H9 (cell line): ENCODE measurements around the gene MYBPHL. TPM values are rescaled to one million over a fixed set of nuclear protein-coding genes. Genes with fewer than 3 reads are reported as not detected.

Experiments used
- DNase-seq: peaks from one replicate; pipeline ENCODE4 v3.0.0-alpha.2; 2017
- H2AFZ ChIP-seq: one replicate; pipeline ENCODE4 v1.6.1; 2013; ENCODE audit warnings: mild to moderate bottlenecking, low read length, control low read depth, moderate library complexity
- H2AK5ac ChIP-seq: 2 replicates; pipeline ENCODE4 v1.6.1; 2013; ENCODE audit warnings: low read length, control low read depth, mixed read lengths; ENCODE audit not compliant: insufficient read length
- H2BK120ac ChIP-seq: one replicate; pipeline ENCODE4 v1.6.1; 2013; ENCODE audit warnings: low read depth, mild to moderate bottlenecking, low read length, control low read depth, inconsistent platforms; ENCODE audit not compliant: poor library complexity, severe bottlenecking
- H2BK12ac ChIP-seq: 2 replicates; pipeline ENCODE4 v1.6.1; 2013; ENCODE audit warnings: low read length, control low read depth, mixed read lengths, low read depth; ENCODE audit not compliant: insufficient read length
- H2BK15ac ChIP-seq: 2 replicates; pipeline ENCODE4 v1.6.1; 2013; ENCODE audit warnings: low read depth, low read length, control low read depth
- H2BK20ac ChIP-seq: one replicate; pipeline ENCODE4 v1.6.1; 2013; ENCODE audit warnings: low read depth, mild to moderate bottlenecking, low read length, control low read depth, inconsistent platforms; ENCODE audit not compliant: poor library complexity, severe bottlenecking
- H2BK5ac ChIP-seq: 2 replicates; pipeline ENCODE4 v1.6.1; 2013; ENCODE audit warnings: low read length, control low read depth, mixed read lengths; ENCODE audit not compliant: insufficient read length
- H3K14ac ChIP-seq: 2 replicates; pipeline ENCODE4 v1.6.1; 2013; ENCODE audit warnings: low read length, control low read depth; ENCODE audit not compliant: insufficient read depth
- H3K18ac ChIP-seq: 2 replicates; pipeline ENCODE4 v1.6.1; 2013; ENCODE audit warnings: low read depth, mild to moderate bottlenecking, mixed read lengths, low read length, control low read depth; ENCODE audit not compliant: insufficient read length
- H3K23ac ChIP-seq: 2 replicates; pipeline ENCODE4 v1.6.1; 2013; ENCODE audit warnings: low read length, control low read depth, mixed read lengths, low read depth; ENCODE audit not compliant: insufficient read length
- H3K23me2 ChIP-seq: 2 replicates; pipeline ENCODE4 v1.6.1; 2013; ENCODE audit warnings: low read depth, mild to moderate bottlenecking, mixed read lengths, low read length, control low read depth; ENCODE audit not compliant: insufficient read length, poor library complexity, severe bottlenecking
- H3K27ac ChIP-seq: 2 replicates; pipeline ENCODE4 v1.5.1; 2013; ENCODE audit warnings: low read length, control low read depth, mixed read lengths, low read depth; ENCODE audit not compliant: insufficient read length
- H3K27me3 ChIP-seq: 2 replicates; pipeline ENCODE4 v1.6.1; 2013; ENCODE audit warnings: low read length, control low read depth, inconsistent platforms; ENCODE audit not compliant: insufficient read depth
- H3K4ac ChIP-seq: 2 replicates; pipeline ENCODE4 v1.6.1; 2013; ENCODE audit warnings: low read depth, mild to moderate bottlenecking, control low read depth, inconsistent platforms, low read length, moderate library complexity
- H3K4me1 ChIP-seq: 2 replicates; pipeline ENCODE4 v1.6.1; 2013; ENCODE audit warnings: low read length, control low read depth, inconsistent platforms; ENCODE audit not compliant: insufficient read depth
- H3K4me2 ChIP-seq: 2 replicates; pipeline ENCODE4 v1.6.1; 2013; ENCODE audit warnings: low read length, control low read depth, mixed read lengths; ENCODE audit not compliant: insufficient read length, insufficient read depth
- H3K56ac ChIP-seq: 2 replicates; pipeline ENCODE4 v1.6.1; 2013; ENCODE audit warnings: low read depth, mild to moderate bottlenecking, mixed read lengths, low read length, control low read depth; ENCODE audit not compliant: insufficient read length
- H3K79me1 ChIP-seq: 2 replicates; pipeline ENCODE4 v1.6.1; 2013; ENCODE audit warnings: low read depth, mild to moderate bottlenecking, moderate library complexity, low read length, control low read depth, inconsistent platforms; ENCODE audit not compliant: insufficient read depth, poor library complexity, severe bottlenecking
- H3K79me2 ChIP-seq: 2 replicates; pipeline ENCODE4 v1.6.1; 2013; ENCODE audit warnings: low read length, control low read depth, inconsistent platforms; ENCODE audit not compliant: insufficient read depth
- H3K9ac ChIP-seq: 2 replicates; pipeline ENCODE4 v1.6.1; 2013; ENCODE audit warnings: low read length, control low read depth, mixed read lengths; ENCODE audit not compliant: insufficient read length; ENCODE audit errors: extremely low read depth
- H3K9me3 ChIP-seq: one replicate; pipeline ENCODE4 v1.6.1; 2013; ENCODE audit warnings: low read depth, low read length, inconsistent platforms; ENCODE audit not compliant: control insufficient read depth
- H3T11ph ChIP-seq: one replicate; pipeline ENCODE4 v1.6.1; 2013; ENCODE audit warnings: mild to moderate bottlenecking, low read length, control low read depth, inconsistent platforms
- H4K20me1 ChIP-seq: one replicate; pipeline ENCODE4 v1.6.1; 2013; ENCODE audit not compliant: control insufficient read depth, insufficient read length, insufficient read depth
- H4K5ac ChIP-seq: 2 replicates; pipeline ENCODE4 v1.6.1; 2013; ENCODE audit warnings: low read depth, mild to moderate bottlenecking, mixed read lengths, low read length, control low read depth; ENCODE audit not compliant: insufficient read length
- H4K8ac ChIP-seq: replicated peaks from 2 replicates; pipeline ENCODE4 v1.6.1; 2013; ENCODE audit warnings: low read length, control low read depth, mixed read lengths, low read depth; ENCODE audit not compliant: insufficient read length
- H4K91ac ChIP-seq: 2 replicates; pipeline ENCODE4 v1.6.1; 2013; ENCODE audit warnings: low read depth, mild to moderate bottlenecking, moderate library complexity, mixed read lengths, low read length, control low read depth; ENCODE audit not compliant: insufficient read length
- H3K27ac Mint-ChIP-seq, 3 experiments: 2 replicates in 2 of 3; 3 replicates in 1 of 3; pipeline ENCODE4 v1.8.0; 2020 to 2021; ENCODE audit warnings: mixed read lengths in 3 of 3, mild to moderate bottlenecking in 1 of 3, moderate library complexity in 1 of 3
- H3K27me3 Mint-ChIP-seq: 2 replicates; pipeline ENCODE4 v1.8.0; 2021; ENCODE audit warnings: low read depth, mild to moderate bottlenecking, moderate library complexity, mixed read lengths
- H3K36me3 Mint-ChIP-seq, 3 experiments: 2 replicates in 2 of 3; 3 replicates in 1 of 3; pipeline ENCODE4 v1.8.0; 2020 to 2021; ENCODE audit warnings: low read depth in 3 of 3, mixed read lengths in 3 of 3; ENCODE audit not compliant: insufficient read depth in 1 of 3
- H3K4me1 Mint-ChIP-seq, 2 experiments: 2 replicates each; pipeline ENCODE4 v1.8.0; 2020; ENCODE audit warnings: mixed read lengths in 2 of 2
- H3K4me3 Mint-ChIP-seq, 2 experiments: 2 replicates in 1 of 2; 3 replicates in 1 of 2; pipeline ENCODE4 v1.8.0; 2020 to 2021; ENCODE audit warnings: mild to moderate bottlenecking in 2 of 2, mixed read lengths in 2 of 2, moderate library complexity in 1 of 2
- H3K9me3 Mint-ChIP-seq, 2 experiments: 2 replicates in 1 of 2; 3 replicates in 1 of 2; pipeline ENCODE4 v1.8.0; 2020; ENCODE audit warnings: mild to moderate bottlenecking in 2 of 2, mixed read lengths in 2 of 2, moderate library complexity in 1 of 2
- WGBS: extraction: QIAGEN DNeasy Blood & Tissue Kit; methylation state at CpG from one replicate; pipeline ENCODE4 v1.1.7; 2013; ENCODE audit warnings: missing lambda C conversion rate, low lambda C conversion rate, mixed read lengths; ENCODE audit not compliant: insufficient read length; ENCODE audit errors: extremely low coverage; 5-methylcytosine and 5-hydroxymethylcytosine counted together
- total RNA-seq: library from RNA; stranded (reverse); gene quantifications from 2 replicates; pipeline ENCODE4 v1.2.1, GENCODE V29; 2021
- TF ChIP-seq, protein P1 (sequence below): fragments of 200-600 bp; sonication (generic); conservative IDR thresholded peaks from 3 replicates; pipeline ENCODE4 v1.8.0; 2021; ENCODE audit warnings: antibody characterized with exemption, mild to moderate bottlenecking

The MYBPHL gene
- total RNA-seq, 1 experiment from 2014 or later, result 0.59 TPM

DNA sequence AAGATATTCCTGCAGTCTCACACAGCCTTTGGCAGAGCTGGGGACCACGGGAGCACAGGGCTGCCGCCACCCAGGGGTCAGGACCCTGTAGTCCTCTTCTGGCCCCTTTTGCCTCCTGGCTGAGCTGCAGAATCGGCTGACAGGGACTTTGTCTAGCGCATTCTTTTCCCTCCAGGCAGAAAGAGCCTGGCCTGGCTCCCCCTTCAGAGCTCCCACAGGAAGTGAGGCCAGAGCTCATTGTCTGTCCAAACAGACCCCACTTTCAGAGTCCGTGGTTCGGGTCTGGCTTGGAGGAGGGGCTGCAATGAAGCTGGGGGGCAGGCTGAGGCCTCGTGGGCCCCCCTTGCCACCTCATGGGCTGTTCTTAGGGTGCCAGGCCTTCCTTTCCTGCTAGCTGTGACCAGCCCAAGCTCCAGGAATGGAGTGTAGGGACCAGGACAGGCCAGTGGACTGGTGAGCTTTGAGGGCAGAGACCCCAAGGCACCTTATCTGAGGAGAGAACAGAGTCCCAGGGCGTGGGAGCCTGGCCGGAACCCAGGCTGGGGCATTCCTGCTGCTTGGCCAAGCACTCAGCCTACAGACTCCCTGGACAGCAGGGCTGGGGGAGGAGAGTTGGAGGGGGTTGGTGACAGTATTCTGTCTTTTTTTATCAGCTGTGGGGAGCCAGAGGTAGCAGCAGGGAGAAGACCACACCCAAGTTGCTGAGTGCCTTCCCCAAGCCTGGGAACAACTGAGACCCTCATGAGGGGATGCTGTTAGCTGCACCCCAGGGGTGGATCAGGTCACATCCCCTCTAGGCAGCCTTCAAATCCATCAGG, 52.8 kb downstream of the MYBPHL start:
- Histone ChIP-seq H2AFZ (no peak overlapping the region), H3K14ac (peak overlapping the region; percentile 36), H3K79me2 (no peaks in the 10 kb centered on the region; the same call in 1 of the 2 replicates), H3K9ac (no peak overlapping the region), H3K56ac (no peak overlapping the region), H3K23ac (no peak overlapping the region), H3K4ac (no peak overlapping the region), H4K91ac (no peak overlapping the region), H3K23me2 (peaks cover 5% of the 10 kb centered on the region), H3K4me2 (no peak overlapping the region), H2BK120ac (no peak overlapping the region), H3K27me3 (peaks cover 4% of the 10 kb centered on the region; the same call in 1 of the 2 replicates), H3K4me1 (no peaks in the 10 kb centered on the region), H2BK5ac (no peak overlapping the region), H3K27ac (no peak overlapping the region), H3K18ac (peak overlapping the region; percentile 36), H4K8ac (no peak overlapping the region), H2BK20ac (no peak overlapping the region), H2BK15ac (no peak overlapping the region; the same call in 1 of the 2 replicates), H3T11ph (no peak overlapping the region), H3K79me1 (no peaks in the 10 kb centered on the region), H3K9me3 (no peaks in the 10 kb centered on the region), H4K20me1 (no peaks in the 10 kb centered on the region), H2BK12ac (no peak overlapping the region), H4K5ac (no peak overlapping the region), H2AK5ac (no peak overlapping the region)
- no CpG with 5 or more reads among the region's 9 CpGs for WGBS
- Mint-ChIP-seq H3K36me3 (peaks cover 22 to 36% (median 28%) of the 10 kb centered on the region in 3 experiments), H3K27me3 (peaks cover 26% of the 10 kb centered on the region), H3K4me3 (peak overlapping the region in 1 of 2 experiments; percentile 35; a peak in 4 of 5 replicates), H3K9me3 (peaks cover 14 to 21% of the 10 kb centered on the region in 2 experiments), H3K4me1 (peaks cover 40 to 49% of the 10 kb centered on the region in 2 experiments), H3K27ac (no peak overlapping the region; a peak in 2 of 7 replicates)
- TF ChIP-seq, protein P1, sequence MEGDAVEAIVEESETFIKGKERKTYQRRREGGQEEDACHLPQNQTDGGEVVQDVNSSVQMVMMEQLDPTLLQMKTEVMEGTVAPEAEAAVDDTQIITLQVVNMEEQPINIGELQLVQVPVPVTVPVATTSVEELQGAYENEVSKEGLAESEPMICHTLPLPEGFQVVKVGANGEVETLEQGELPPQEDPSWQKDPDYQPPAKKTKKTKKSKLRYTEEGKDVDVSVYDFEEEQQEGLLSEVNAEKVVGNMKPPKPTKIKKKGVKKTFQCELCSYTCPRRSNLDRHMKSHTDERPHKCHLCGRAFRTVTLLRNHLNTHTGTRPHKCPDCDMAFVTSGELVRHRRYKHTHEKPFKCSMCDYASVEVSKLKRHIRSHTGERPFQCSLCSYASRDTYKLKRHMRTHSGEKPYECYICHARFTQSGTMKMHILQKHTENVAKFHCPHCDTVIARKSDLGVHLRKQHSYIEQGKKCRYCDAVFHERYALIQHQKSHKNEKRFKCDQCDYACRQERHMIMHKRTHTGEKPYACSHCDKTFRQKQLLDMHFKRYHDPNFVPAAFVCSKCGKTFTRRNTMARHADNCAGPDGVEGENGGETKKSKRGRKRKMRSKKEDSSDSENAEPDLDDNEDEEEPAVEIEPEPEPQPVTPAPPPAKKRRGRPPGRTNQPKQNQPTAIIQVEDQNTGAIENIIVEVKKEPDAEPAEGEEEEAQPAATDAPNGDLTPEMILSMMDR, result no peak; the same call in 2 of the 3 replicates
- DNase-seq, result no peak
